Fibroblast of lung (primary cell): ENCODE measurements around the gene DBR1.

Source experiments
- EZH2 ChIP-seq: IDR thresholded peaks from 2 replicates; pipeline ENCODE4 v1.5.1; 2012; ENCODE audit warnings: low read length, control low read depth, mild to moderate bottlenecking; ENCODE audit errors: missing control alignments
- TF ChIP-seq, protein P1 (sequence below), 2 donors: IDR thresholded peaks in 1 of 2; conservative IDR thresholded peaks in 1 of 2; 1 replicate in 1 of 2; 2 replicates in 1 of 2; pipeline ENCODE4 v1.5.1; 2011 to 2012; ENCODE audit warnings: low read length in 2 of 2, control low read depth in 1 of 2, inconsistent platforms in 1 of 2, low read depth in 1 of 2, mild to moderate bottlenecking in 1 of 2

DNA sequence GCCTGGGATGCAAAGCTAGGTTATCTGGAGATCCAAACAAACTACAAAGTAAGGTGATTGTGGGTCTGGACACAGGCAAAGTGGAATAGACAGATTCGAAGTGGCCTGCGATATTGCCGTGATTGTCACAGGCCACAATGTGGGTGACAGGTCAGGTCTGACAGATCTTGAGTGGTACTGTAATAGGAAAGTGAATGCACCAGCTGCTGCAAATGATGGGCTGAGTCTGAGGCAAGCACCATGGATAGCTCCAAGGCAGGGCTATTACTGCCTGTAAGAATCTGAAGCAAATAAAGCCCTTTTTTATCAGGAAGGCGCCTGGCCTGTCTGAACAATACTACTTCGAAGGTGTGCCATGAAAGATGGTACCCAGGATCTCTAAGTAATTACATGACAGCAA, 22.3 kb upstream of the DBR1 start:
- TF ChIP-seq, protein P1, sequence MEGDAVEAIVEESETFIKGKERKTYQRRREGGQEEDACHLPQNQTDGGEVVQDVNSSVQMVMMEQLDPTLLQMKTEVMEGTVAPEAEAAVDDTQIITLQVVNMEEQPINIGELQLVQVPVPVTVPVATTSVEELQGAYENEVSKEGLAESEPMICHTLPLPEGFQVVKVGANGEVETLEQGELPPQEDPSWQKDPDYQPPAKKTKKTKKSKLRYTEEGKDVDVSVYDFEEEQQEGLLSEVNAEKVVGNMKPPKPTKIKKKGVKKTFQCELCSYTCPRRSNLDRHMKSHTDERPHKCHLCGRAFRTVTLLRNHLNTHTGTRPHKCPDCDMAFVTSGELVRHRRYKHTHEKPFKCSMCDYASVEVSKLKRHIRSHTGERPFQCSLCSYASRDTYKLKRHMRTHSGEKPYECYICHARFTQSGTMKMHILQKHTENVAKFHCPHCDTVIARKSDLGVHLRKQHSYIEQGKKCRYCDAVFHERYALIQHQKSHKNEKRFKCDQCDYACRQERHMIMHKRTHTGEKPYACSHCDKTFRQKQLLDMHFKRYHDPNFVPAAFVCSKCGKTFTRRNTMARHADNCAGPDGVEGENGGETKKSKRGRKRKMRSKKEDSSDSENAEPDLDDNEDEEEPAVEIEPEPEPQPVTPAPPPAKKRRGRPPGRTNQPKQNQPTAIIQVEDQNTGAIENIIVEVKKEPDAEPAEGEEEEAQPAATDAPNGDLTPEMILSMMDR (conservative IDR thresholded peaks at IDR 0.05 in 1 of 2, IDR thresholded peaks at IDR 0.05 in 1 of 2; ENCODE audit: low read depth in 1 of 2, low read length in 2 of 2) = no peak
- TF ChIP-seq EZH2 = no peak
